PC-3 (cell line): ENCODE results near the gene TMEM125.

Experiments
- EZH2 ChIP-seq: fragments of 300-600 bp; sonication (generic); IDR thresholded peaks from one replicate; pipeline ENCODE4 v1.6.1; 2017; ENCODE audit warnings: antibody characterized with exemption, mild to moderate bottlenecking, low read length; ENCODE audit not compliant: unreplicated experiment
- EZH2phosphoT487 ChIP-seq: fragments of 300-600 bp; sonication (generic); IDR thresholded peaks from 2 replicates; pipeline ENCODE4 v1.6.1; 2018; ENCODE audit warnings: mild to moderate bottlenecking, antibody characterized with exemption, low read length, borderline replicate concordance
- TF ChIP-seq, protein P1 (sequence below): fragments of 300-600 bp; sonication (generic); conservative IDR thresholded peaks from 2 replicates; pipeline ENCODE4 v1.5.1; 2017; ENCODE audit warnings: antibody characterized with exemption, low read depth, mild to moderate bottlenecking, low read length

DNA sequence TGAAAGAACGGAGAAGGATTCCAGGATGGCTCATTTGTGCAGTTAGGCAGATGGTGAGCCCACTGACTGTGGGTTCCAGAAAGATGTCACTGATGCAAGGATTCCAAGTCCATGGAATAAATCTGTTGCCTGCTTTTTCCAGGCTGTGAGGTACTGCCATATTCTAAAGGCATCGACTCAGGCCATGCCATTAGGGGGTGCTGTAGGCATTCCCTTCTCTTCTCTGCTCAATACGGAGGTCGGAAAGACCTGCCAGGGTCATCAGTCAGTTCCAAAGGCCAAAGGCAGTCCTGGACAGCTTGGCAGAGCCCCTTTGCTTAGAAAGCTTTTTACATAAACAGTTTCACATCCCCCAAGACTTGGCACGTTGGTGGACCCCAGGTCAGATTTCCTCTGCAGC, 31.7 kb upstream of the TMEM125 start:
- TF ChIP-seq, protein P1, sequence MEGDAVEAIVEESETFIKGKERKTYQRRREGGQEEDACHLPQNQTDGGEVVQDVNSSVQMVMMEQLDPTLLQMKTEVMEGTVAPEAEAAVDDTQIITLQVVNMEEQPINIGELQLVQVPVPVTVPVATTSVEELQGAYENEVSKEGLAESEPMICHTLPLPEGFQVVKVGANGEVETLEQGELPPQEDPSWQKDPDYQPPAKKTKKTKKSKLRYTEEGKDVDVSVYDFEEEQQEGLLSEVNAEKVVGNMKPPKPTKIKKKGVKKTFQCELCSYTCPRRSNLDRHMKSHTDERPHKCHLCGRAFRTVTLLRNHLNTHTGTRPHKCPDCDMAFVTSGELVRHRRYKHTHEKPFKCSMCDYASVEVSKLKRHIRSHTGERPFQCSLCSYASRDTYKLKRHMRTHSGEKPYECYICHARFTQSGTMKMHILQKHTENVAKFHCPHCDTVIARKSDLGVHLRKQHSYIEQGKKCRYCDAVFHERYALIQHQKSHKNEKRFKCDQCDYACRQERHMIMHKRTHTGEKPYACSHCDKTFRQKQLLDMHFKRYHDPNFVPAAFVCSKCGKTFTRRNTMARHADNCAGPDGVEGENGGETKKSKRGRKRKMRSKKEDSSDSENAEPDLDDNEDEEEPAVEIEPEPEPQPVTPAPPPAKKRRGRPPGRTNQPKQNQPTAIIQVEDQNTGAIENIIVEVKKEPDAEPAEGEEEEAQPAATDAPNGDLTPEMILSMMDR, result peak; percentile 82
- TF ChIP-seq EZH2 (no peak), EZH2phosphoT487 (no peak)
